Aorta (tissue), 5 donors: Measurements from ENCODE around the gene AGAP3. TPM values are rescaled to one million over a fixed set of nuclear protein-coding genes. Genes with fewer than 3 reads are reported as not detected.

Experiments used
- ATAC-seq: fragments of 200-7000 bp; cut with Tn5 transposase; one replicate; pipeline ENCODE4 v1.9.1; 2022; ENCODE audit warnings: moderate library complexity; ENCODE audit not compliant: low FRiP score
- DNase-seq, 2 donors: peaks; one replicate each; pipeline ENCODE4 v3.0.0-alpha.2; 2020
- H3K27ac ChIP-seq, 2 donors: one replicate each; pipeline ENCODE4 v1.5.1; 2013; ENCODE audit warnings: low read length in 2 of 2, mild to moderate bottlenecking in 2 of 2, moderate library complexity in 2 of 2, control low read depth in 1 of 2, inconsistent platforms in 1 of 2, low read depth in 1 of 2
- H3K27me3 ChIP-seq, 2 donors: one replicate each; pipeline ENCODE4 v1.6.1; 2013; ENCODE audit warnings: control low read depth in 1 of 2, low read length in 1 of 2, mild to moderate bottlenecking in 1 of 2, moderate library complexity in 1 of 2; ENCODE audit not compliant: insufficient read depth in 2 of 2, control insufficient read depth in 1 of 2
- H3K36me3 ChIP-seq, 2 donors: one replicate each; pipeline ENCODE4 v1.6.1; 2013; ENCODE audit warnings: control low read depth in 1 of 2, low read length in 1 of 2, mild to moderate bottlenecking in 1 of 2; ENCODE audit not compliant: insufficient read depth in 2 of 2, control insufficient read depth in 1 of 2
- H3K4me1 ChIP-seq, 2 donors: one replicate each; pipeline ENCODE4 v1.6.1; 2013; ENCODE audit warnings: low read length in 2 of 2, control low read depth in 1 of 2, mild to moderate bottlenecking in 1 of 2, moderate library complexity in 1 of 2; ENCODE audit not compliant: insufficient read depth in 2 of 2, control insufficient read depth in 1 of 2
- H3K4me3 ChIP-seq, 2 donors: one replicate each; pipeline ENCODE4 v1.5.1; 2013; ENCODE audit warnings: low read length in 2 of 2, control low read depth in 1 of 2, mild to moderate bottlenecking in 1 of 2
- H3K9me3 ChIP-seq: one replicate; pipeline ENCODE4 v1.6.1; 2013; ENCODE audit warnings: mild to moderate bottlenecking, low read length; ENCODE audit not compliant: control insufficient read depth
- WGBS, 2 donors: extraction: QIAGEN DNeasy Blood & Tissue Kit; methylation state at CpG; one replicate each; pipeline ENCODE4 v1.1.7; 2013; 5-methylcytosine and 5-hydroxymethylcytosine counted together
- intact Hi-C, 2 donors: fragments of 100-400 bp; cut with DNase I; formaldehyde crosslinking; loops; one replicate each; pipeline versions ENCODE4 v1.14.2 to v1.15.0; 2022
- polyA plus RNA-seq, 2 donors: library from polyadenylated mRNA; stranded (reverse); fragments of 200-250 nt; gene quantifications; one replicate each; pipeline ENCODE4 v1.2.3, GENCODE V29; 2013
- total RNA-seq, 2 donors: library from RNA; stranded (reverse); fragmentation: NEBNext Ultra II Directional; extraction: Animal tissue kit (Norgen Biotek cat#: 25700); gene quantifications; one replicate each; pipeline ENCODE4 v1.2.1, GENCODE V29; 2021
- donor health status: healthy with polysubstance abuse.
- donor health status: Bipolar disorder and iron deficiency.
- donor health status: DM: no; HTN: no; CAD: no.
- donor health status: DM: no; HTN: no; CAD: no.
- donor health status: DM: yes; HTN: yes; CAD: no.

The AGAP3 gene
- total and polyA plus RNA-seq, 4 donors, result 21.5 to 115 (median 82.7) TPM

DNA sequence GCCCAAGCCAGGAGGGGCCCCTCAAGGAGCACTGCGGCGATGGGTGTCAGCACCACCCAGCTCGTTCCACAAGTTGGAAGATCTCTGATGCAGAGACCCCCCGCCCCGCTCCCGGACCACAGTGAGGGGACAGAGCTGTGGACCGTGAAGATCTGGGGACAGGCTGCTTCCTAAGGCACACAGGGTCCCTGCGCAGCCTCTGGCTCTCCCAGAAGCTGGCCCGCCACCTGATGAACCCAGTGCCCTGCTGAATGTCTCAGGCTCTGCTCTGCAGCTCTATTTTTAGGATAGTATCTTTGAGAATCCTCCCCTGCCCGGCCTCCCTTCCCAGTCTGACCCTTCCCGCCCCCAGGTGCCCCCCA, 51.5 kb downstream of the AGAP3 start:
- intact Hi-C loops, result no loop called here
- Histone ChIP-seq H3K36me3 (peaks cover 0 to 6% of the 10 kb centered on the region in 2 donors), H3K9me3 (no peaks in the 10 kb centered on the region), H3K27ac (no peak overlapping the region), H3K4me1 (no peaks in the 10 kb centered on the region), H3K27me3 (no peaks in the 10 kb centered on the region), H3K4me3 (no peak overlapping the region)
- WGBS, 2 donors, result 91% methylated on average over 11 of the region's 11 CpGs
- ATAC-seq, result no peak
- peak in 1 of 2 donors; percentile 41 for DNase-seq

DNA sequence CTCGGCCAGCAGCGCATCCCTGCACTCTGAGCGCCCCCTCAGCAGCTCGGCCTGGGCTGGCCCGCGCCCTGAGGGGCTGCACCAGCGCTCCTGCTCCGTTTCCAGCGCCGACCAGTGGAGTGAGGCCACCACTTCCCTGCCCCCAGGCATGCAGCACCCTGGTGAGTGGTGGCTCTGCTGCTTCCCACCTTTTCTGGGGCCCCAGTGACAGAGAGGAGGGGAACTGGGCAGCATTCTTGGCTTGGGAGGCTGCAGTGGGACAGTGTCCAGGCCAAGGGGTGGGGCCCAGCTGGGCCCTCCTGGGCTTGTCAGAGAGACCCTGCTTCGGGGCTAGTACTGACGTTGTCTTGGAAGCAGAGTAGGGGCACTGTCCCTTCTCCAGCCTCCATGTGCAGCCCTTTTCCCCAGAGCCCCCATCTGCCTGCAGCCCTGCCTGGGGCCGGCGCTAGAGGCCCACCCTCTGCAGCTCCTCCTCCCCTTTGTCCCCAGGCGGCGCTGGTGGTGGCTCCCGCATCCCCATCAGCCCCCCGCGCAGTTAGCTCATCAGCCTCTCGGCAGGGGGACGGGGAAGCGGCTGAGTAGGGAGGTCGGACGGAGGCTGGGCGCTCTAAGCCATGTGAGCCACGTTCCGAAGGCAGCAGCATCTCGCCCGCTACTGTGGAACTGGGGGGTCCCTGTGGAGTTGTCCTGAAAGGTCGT, 52.0 kb downstream of the AGAP3 start:
- intact Hi-C loops, result no loop called here
- Histone ChIP-seq H3K27ac (no peak overlapping the region), H3K9me3 (no peaks in the 10 kb centered on the region), H3K4me3 (no peak overlapping the region), H3K4me1 (no peaks in the 10 kb centered on the region), H3K36me3 (peaks cover 0 to 6% of the 10 kb centered on the region in 2 donors), H3K27me3 (no peaks in the 10 kb centered on the region)
- peak in 1 of 2 donors; percentile 72 for DNase-seq
- WGBS, 2 donors, result 83 to 85% methylated on average over 30 of the region's 30 CpGs
- no peak for ATAC-seq

DNA sequence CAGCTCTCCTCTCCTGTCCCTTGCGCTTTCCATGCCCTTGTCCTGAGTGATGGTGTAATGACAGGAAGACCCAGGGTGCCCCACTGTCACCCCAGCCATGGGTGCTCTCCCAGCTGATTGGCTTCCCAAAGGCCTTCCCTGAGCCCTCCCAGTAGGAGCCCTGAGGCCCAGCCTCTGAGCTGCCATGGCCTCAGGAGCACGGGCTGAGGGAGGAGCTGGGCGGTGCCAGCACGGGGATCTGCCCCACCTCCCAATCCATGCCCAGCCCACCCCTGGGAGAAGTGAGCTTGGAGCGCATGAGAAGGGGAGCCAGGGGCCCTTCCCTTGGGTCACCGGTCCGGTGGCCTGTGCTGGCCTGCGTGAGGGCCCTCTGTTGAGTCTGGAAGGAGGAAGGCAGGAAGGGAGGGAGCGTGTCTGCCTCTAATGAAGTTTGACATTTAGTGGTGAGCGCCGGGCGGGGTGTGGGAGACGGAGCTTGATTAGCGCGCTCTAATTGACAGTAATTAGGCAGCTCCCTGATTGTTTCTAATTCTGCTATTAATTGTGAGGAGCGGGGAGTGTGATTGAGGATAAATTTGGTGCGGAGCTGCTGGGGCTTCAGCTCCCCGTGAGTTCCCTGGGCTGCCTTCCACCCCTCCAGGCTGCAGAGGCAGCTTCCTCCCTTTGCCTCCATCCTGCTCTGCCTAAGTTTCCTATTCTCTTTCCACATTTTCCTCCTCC, 53.0 kb downstream of the AGAP3 start:
- H3K36me3 ChIP-seq, result peaks cover 0 to 9% of the 10 kb centered on the region in 2 donors
- H3K27ac ChIP-seq, result no peak overlapping the region
- H3K4me1 ChIP-seq, result no peaks in the 10 kb centered on the region
- intact Hi-C loops, result no loop called here
- WGBS, 2 donors, result 84 to 87% methylated on average over 18 of the region's 18 CpGs
- DNase-seq, result peak in 1 of 2 donors; percentile 67
- H3K27me3 ChIP-seq, result no peaks in the 10 kb centered on the region
- no peak for ATAC-seq
- H3K9me3 ChIP-seq, result no peaks in the 10 kb centered on the region
- H3K4me3 ChIP-seq, result no peak overlapping the region

DNA sequence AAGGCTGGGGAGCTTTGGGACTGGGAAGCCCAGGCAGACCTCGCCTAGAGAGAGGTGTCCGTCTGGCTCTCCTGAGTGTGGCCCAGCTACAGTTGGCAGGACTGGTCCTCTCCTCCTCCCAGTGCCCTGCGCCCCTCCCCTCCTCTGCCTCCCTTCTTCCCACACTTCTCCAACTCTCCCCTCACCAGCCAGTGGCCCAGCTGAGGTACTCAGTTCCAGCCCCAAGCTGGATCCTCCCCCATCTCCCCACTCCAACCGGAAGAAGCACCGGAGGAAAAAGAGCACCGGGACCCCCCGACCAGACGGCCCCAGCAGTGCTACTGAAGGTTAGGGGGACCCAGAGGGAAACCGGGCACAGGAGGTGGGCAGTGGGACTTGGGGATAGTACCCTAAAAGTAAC, 53.5 kb downstream of the AGAP3 start:
- WGBS, 2 donors, result 89 to 91% methylated on average over 9 of the region's 9 CpGs
- Histone ChIP-seq H3K4me1 (no peaks in the 10 kb centered on the region), H3K27ac (no peak overlapping the region), H3K36me3 (peaks cover 0 to 5% of the 10 kb centered on the region in 2 donors), H3K4me3 (no peak overlapping the region), H3K27me3 (no peaks in the 10 kb centered on the region), H3K9me3 (no peaks in the 10 kb centered on the region)
- ATAC-seq (no peak), DNase-seq (peak in 1 of 2 donors; percentile 60)
- intact Hi-C loops, result no loop called here

DNA sequence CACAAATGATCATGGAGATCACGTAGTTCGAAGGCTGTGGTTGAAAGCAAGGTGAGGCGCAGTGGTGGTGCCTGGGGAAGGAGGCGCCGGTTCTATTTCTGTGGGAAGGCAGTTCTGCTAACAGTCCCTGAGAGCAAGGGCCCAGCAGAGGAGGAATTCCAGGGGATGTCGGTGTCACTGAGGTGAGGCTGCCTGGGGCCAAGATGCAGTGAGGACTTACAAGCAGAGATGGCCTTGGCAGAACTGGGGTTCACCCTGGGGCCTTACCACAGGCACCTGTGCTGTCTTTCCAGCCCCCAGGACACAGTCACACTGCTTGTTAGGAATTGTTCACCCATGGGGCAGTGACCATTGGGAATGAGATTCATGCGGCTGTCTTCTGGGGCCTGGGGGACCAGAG, 54.6 kb downstream of the AGAP3 start:
- Histone ChIP-seq H3K9me3 (no peaks in the 10 kb centered on the region), H3K27me3 (no peaks in the 10 kb centered on the region), H3K27ac (no peak overlapping the region), H3K36me3 (peaks cover 0 to 5% of the 10 kb centered on the region in 2 donors), H3K4me3 (no peak overlapping the region), H3K4me1 (no peaks in the 10 kb centered on the region)
- ATAC-seq (no peak), DNase-seq (peak in 1 of 2 donors; percentile 37)
- intact Hi-C loops, result no loop called here
- WGBS, 2 donors, result 95 to 97% methylated on average over 7 of the region's 7 CpGs

DNA sequence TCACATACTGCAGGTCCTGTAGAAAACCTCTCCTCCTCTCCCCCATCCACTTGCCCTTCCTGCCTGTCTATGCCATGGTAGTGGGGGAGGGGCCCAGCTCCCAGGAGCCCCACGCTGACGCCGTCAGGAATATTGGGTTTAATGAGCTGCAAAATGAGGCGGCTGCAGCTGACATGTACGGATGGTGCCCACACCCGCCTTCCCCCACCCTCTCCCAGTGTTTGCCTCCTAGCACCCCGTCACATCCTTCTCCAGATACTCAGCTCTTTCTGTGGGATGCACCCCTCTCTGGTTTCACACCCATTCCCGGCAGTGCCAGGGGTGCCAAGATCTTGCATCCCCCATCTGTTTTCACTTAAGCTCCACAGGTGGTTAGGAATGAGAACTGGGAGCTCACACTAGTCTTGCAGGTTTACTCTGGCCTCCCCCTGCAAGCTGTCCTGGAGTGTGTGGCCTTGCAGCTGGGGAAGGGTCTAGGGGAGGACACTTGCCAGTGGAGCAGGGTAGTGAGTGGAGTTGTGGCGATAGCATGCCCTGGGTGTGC, 55.1 kb downstream of the AGAP3 start:
- H3K36me3 ChIP-seq, result peaks cover 0 to 3% of the 10 kb centered on the region in 2 donors
- H3K27me3 ChIP-seq, result no peaks in the 10 kb centered on the region
- H3K4me3 ChIP-seq, result no peak overlapping the region
- 86 to 90% methylated on average over 9 of the region's 9 CpGs for WGBS, 2 donors
- no peak for ATAC-seq
- no peaks in the 10 kb centered on the region for H3K9me3 ChIP-seq
- no peaks in the 10 kb centered on the region for H3K4me1 ChIP-seq
- intact Hi-C loops, result no loop called here
- H3K27ac ChIP-seq, result no peak overlapping the region
- peak in 1 of 2 donors; percentile 39 for DNase-seq

DNA sequence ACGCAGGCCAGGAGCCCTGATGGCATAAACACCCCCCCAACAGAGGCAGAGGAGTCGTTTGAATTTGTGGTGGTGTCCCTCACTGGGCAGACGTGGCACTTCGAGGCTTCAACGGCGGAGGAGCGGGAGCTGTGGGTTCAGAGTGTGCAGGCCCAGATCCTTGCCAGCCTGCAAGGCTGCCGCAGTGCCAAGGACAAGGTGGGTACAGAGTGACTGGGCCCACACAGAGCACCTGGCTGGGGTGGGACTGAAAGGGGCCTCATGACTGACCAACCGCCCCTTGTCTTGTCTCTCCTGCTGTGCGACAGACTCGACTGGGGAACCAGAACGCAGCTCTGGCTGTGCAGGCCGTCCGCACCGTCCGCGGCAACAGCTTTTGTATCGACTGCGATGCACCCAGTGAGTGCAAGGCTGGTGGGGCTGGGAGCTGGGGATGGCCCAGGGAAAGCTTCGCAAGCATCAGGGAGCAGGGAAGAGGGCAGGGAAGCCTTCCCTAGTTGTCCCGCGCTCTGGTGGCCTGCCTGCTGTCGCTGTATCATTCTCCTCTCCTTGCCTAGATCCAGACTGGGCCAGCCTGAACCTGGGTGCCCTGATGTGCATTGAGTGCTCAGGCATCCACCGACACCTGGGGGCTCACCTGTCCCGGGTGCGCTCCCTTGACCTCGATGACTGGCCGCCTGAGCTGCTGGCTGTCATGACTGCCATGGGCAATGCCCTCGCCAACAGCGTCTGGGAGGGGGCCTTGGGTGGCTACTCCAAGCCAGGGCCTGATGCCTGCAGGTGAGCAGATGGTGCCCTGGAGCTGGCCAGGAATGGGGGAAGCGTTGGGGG, 55.8 kb downstream of the AGAP3 start:
- peaks cover 0 to 3% of the 10 kb centered on the region in 2 donors for H3K36me3 ChIP-seq
- WGBS, 2 donors, result 87 to 90% methylated on average over 31 of the region's 31 CpGs
- intact Hi-C loops, result no loop called here
- no peak overlapping the region for H3K4me3 ChIP-seq
- H3K27me3 ChIP-seq, result no peaks in the 10 kb centered on the region
- no peaks in the 10 kb centered on the region for H3K9me3 ChIP-seq
- no peak for ATAC-seq
- DNase-seq, result peak in 1 of 2 donors; percentile 61
- H3K4me1 ChIP-seq, result no peaks in the 10 kb centered on the region
- H3K27ac ChIP-seq, result no peak overlapping the region

DNA sequence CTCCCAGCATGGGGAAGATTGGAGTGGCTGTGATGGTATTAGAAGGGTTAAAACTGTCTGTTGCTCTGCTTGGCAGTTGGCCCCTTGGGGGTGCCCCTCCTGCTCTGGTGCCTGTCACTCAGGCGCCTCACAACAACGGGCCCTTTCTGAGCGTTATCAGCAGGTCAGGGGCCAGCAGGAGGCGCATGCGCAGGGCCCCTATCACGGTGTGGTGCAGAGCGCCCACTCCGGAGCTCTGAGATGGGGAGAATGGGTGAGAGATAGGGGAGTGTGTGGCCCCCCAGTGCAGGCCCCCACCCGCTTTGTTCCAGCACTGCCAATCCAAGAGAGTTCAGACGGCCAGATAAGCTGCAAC, 56.4 kb downstream of the AGAP3 start:
- DNase-seq (peak in 1 of 2 donors; percentile 57), ATAC-seq (no peak)
- no peak overlapping the region for H3K27ac ChIP-seq
- no peaks in the 10 kb centered on the region for H3K4me1 ChIP-seq
- H3K9me3 ChIP-seq, result no peaks in the 10 kb centered on the region
- H3K27me3 ChIP-seq, result no peaks in the 10 kb centered on the region
- 74 to 78% methylated on average over 9 to 10 of the region's 10 CpGs for WGBS, 2 donors
- intact Hi-C loops, result no loop called here
- peaks cover 0 to 3% of the 10 kb centered on the region in 2 donors for H3K36me3 ChIP-seq
- H3K4me3 ChIP-seq, result no peak overlapping the region
